Activated B cell treated with CpG ODN at 0.5 μM for 24 hours (primary cell): ENCODE data around the gene TRIM29. TPM values are rescaled to one million over a fixed set of nuclear protein-coding genes. Genes with fewer than 3 reads are reported as not detected.

Experiments
- ATAC-seq: fragments of 200-7000 bp; cut with Tn5 transposase; one replicate; pipeline ENCODE4 v1.10.0; 2021; ENCODE audit warnings: low read depth, mild to moderate bottlenecking, moderate library complexity
- CTCF ChIA-PET: fragments of 350-600 bp; sonication (Branson Sonifier 250); formaldehyde crosslinking; loops from one replicate; lab custom pipeline; 2021; ENCODE audit warnings: antibody characterized with exemption; lab: Charles Lee
- POLR2A ChIA-PET: fragments of 350-600 bp; sonication (Branson Sonifier 250); formaldehyde crosslinking; loops from one replicate; lab custom pipeline; 2021; ENCODE audit warnings: antibody characterized with exemption; lab: Charles Lee
- DNase-seq: peaks from one replicate; pipeline ENCODE4 v3.0.0; 2022
- H3K27ac Mint-ChIP-seq: one replicate; pipeline ENCODE4 v1.8.0; 2020; ENCODE audit warnings: mixed read lengths
- H3K27me3 Mint-ChIP-seq: one replicate; pipeline ENCODE4 v1.8.0; 2021; ENCODE audit warnings: mixed read lengths
- H3K36me3 Mint-ChIP-seq: one replicate; pipeline ENCODE4 v1.8.0; 2021; ENCODE audit warnings: low read depth, mixed read lengths
- H3K4me1 Mint-ChIP-seq: one replicate; pipeline ENCODE4 v1.8.0; 2021; ENCODE audit warnings: mixed read lengths
- H3K4me3 Mint-ChIP-seq: one replicate; pipeline ENCODE4 v1.8.0; 2020; ENCODE audit warnings: mild to moderate bottlenecking, mixed read lengths
- H3K9me3 Mint-ChIP-seq: one replicate; pipeline ENCODE4 v1.8.0; 2020; ENCODE audit warnings: mixed read lengths
- intact Hi-C: fragments of 100-400 bp; cut with micrococcal nuclease; formaldehyde crosslinking; loops from one replicate; pipeline ENCODE4 v1.15.1; 2024
- total RNA-seq: library from RNA; stranded (reverse); gene quantifications from 2 replicates; pipeline ENCODE4 v1.2.3, GENCODE V29; 2022
- TF ChIP-seq, protein P1 (sequence below): fragments of 200-600 bp; IDR thresholded peaks from one replicate; pipeline ENCODE4 v1.8.0; 2022; ENCODE audit warnings: antibody characterized with exemption, mild to moderate bottlenecking

Gene TRIM29
- total RNA-seq, 1 donor from 2014 or later, result not detected

GRCh38 chr11:120073196-120073595, 64.7 kb downstream of the TRIM29 start:
- ATAC-seq, result no peak
- POLR2A ChIA-PET, result no interaction called here
- TF ChIP-seq, protein P1, sequence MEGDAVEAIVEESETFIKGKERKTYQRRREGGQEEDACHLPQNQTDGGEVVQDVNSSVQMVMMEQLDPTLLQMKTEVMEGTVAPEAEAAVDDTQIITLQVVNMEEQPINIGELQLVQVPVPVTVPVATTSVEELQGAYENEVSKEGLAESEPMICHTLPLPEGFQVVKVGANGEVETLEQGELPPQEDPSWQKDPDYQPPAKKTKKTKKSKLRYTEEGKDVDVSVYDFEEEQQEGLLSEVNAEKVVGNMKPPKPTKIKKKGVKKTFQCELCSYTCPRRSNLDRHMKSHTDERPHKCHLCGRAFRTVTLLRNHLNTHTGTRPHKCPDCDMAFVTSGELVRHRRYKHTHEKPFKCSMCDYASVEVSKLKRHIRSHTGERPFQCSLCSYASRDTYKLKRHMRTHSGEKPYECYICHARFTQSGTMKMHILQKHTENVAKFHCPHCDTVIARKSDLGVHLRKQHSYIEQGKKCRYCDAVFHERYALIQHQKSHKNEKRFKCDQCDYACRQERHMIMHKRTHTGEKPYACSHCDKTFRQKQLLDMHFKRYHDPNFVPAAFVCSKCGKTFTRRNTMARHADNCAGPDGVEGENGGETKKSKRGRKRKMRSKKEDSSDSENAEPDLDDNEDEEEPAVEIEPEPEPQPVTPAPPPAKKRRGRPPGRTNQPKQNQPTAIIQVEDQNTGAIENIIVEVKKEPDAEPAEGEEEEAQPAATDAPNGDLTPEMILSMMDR, result no peak
- no peak overlapping the region for H3K27ac Mint-ChIP-seq
- intact Hi-C loops, result no loop called here
- no peaks in the 10 kb centered on the region for H3K36me3 Mint-ChIP-seq
- H3K9me3 Mint-ChIP-seq, result no peaks in the 10 kb centered on the region
- no peak overlapping the region for H3K4me3 Mint-ChIP-seq
- no peaks in the 10 kb centered on the region for H3K4me1 Mint-ChIP-seq
- no peak for DNase-seq
- H3K27me3 Mint-ChIP-seq, result peaks cover 12% of the 10 kb centered on the region
- CTCF ChIA-PET, result no interaction called here

DNA sequence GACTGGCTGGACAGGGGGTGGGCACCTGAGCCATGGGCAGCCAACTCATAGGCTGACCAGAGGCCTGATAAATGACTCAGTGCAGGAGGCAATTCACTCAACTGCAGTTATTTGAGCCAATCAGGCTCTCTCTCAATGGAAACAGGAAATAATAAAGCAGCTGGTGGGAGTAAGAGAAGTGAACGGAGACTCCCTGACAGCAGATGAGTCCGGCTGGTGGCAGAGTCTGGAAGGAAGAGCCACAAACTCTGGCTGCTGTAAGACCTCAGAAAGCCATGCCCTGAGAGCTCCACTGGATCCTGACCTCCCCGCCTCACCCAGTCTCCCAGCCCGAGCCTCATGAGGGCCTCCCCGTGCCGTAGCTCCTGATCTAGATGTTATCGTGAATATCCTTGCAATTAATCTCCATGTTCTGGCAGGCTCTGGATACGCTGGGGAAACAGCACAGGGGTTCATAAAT, 69.8 kb downstream of the TRIM29 start:
- Mint-ChIP-seq H3K36me3 (no peaks in the 10 kb centered on the region), H3K4me3 (no peak overlapping the region), H3K27ac (no peak overlapping the region), H3K27me3 (peaks cover 19% of the 10 kb centered on the region), H3K9me3 (no peaks in the 10 kb centered on the region), H3K4me1 (no peaks in the 10 kb centered on the region)
- TF ChIP-seq, protein P1, result no peak
- ATAC-seq (no peak), DNase-seq (no peak)
- intact Hi-C loops, result no loop called here
- POLR2A ChIA-PET, result no interaction called here
- CTCF ChIA-PET, result no interaction called here

DNA sequence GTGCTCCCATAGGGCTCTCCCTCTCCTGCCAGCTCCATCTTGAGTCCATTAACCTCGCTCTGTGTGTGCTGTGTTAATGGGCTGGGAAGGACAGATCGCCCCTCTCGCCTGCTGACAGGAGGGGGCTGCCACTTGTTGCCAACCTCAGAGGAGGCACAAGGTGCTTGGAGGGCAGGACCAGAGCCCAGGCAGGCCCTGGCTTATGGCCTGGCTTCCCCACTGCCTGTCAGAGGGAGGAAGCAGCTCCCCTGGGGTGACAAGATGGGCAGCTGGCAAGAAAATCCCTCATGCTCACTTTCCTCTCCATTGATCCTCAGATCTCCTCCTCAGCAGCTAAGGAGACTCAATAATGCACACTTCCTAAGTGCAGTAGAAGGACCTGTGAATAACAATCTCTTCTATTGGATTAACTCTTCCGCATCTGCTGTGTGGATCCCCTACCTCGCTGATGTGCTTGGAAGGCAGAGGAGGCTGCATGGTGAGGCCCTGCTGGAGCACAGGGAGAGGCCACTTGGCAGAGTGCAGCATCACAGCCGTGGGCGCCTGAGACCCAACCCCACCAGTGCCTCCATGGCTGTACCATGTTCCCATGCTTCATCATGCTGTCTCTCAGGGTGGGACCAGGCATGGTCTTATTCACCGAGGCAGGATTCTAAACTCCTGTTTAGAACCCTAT, 70.3 kb downstream of the TRIM29 start:
- POLR2A ChIA-PET, result no interaction called here
- no peak overlapping the region for H3K27ac Mint-ChIP-seq
- intact Hi-C loops, result no loop called here
- CTCF ChIA-PET, result interaction anchor here (0.9 to 1.0 kb wide), 2 partner anchors 10 to 40 kb away, joined by 3 read pairs; no protein-coding TSS in a partner anchor
- H3K36me3 Mint-ChIP-seq, result no peaks in the 10 kb centered on the region
- H3K4me1 Mint-ChIP-seq, result no peaks in the 10 kb centered on the region
- TF ChIP-seq, protein P1, result no peak
- peaks cover 21% of the 10 kb centered on the region for H3K27me3 Mint-ChIP-seq
- H3K4me3 Mint-ChIP-seq, result no peak overlapping the region
- ATAC-seq (no peak), DNase-seq (no peak)
- H3K9me3 Mint-ChIP-seq, result no peaks in the 10 kb centered on the region

DNA sequence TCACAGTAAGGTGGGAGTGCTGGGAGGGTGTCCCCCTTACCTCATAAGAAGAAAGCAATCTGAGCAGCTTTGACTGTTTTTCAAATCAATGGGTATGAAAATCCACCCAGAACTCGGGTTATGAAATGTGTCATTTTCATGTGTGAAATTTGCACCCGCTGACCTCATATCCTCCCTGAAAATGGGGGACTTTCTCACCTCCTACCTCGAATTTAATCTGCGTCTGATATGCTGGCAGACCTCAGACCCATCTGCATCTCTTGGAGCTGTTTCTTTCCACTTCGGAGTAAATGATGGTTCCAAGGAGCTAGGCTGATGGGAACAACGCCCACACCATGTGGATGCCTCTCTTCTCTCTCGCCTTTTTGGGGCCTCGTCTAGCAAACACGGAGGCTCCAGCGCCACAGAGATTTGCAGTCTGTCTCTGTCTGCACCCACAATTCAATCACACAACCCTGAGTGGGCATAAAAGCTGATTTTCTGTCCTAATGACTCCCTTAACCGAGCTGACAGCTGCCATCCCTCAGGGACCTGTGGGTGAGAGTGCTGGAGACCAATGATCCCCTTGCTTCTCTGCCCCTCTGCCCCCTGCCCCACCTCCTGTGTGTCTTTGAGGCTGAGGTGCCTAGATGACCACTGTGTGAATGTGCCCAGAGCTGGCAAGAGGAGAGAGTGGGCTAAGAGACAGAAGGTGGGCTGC, 71.0 kb downstream of the TRIM29 start:
- H3K36me3 Mint-ChIP-seq, result no peaks in the 10 kb centered on the region
- H3K27me3 Mint-ChIP-seq, result peaks cover 23% of the 10 kb centered on the region
- intact Hi-C loops, result no loop called here
- POLR2A ChIA-PET, result no interaction called here
- TF ChIP-seq, protein P1, result no peak
- CTCF ChIA-PET, result interaction anchor here (0.9 to 1.0 kb wide), 2 partner anchors 11 to 41 kb away, joined by 3 read pairs; no protein-coding TSS in a partner anchor
- no peaks in the 10 kb centered on the region for H3K4me1 Mint-ChIP-seq
- no peaks in the 10 kb centered on the region for H3K9me3 Mint-ChIP-seq
- DNase-seq (no peak), ATAC-seq (no peak)
- no peak overlapping the region for H3K4me3 Mint-ChIP-seq
- no peak overlapping the region for H3K27ac Mint-ChIP-seq

- no peak overlapping the region for H3K27ac Mint-ChIP-seq
- H3K4me3 Mint-ChIP-seq, result no peak overlapping the region
- TF ChIP-seq, protein P1, result no peak
- intact Hi-C loops, result no loop called here
- H3K36me3 Mint-ChIP-seq, result no peaks in the 10 kb centered on the region
- no peaks in the 10 kb centered on the region for H3K9me3 Mint-ChIP-seq
- ATAC-seq, result no peak
- ChIA-PET POLR2A (no interaction called here), CTCF (no interaction called here)
- no peaks in the 10 kb centered on the region for H3K4me1 Mint-ChIP-seq
- peaks cover 31% of the 10 kb centered on the region for H3K27me3 Mint-ChIP-seq
- DNase-seq, result no peak
Observed at GRCh38 chr11:120065876-120066275, 72.0 kb downstream of the TRIM29 start.
